ENCODE measurements around the gene SSPN. TPM values are rescaled to one million over a fixed set of nuclear protein-coding genes. Genes with fewer than 3 reads are reported as not detected.

Gene SSPN
- total RNA-seq, 4 donors from 2014 or later = 35.9 to 65.4 (median 53.3) TPM

- H3K4me3 ChIP-seq = no peak overlapping the region
- H3K4me1 ChIP-seq = peaks cover 6 to 37% (median 14%) of the 10 kb centered on the region in 3 donors
- H3K27me3 ChIP-seq = no peaks in the 10 kb centered on the region
- TF ChIP-seq CTCF (IDR thresholded peaks at IDR 0.05) = no peak
- TF ChIP-seq POLR2AphosphoS5 (IDR thresholded peaks at IDR 0.05) = no peak
- no peak for TF ChIP-seq EP300 (IDR thresholded peaks at IDR 0.05)
- TF ChIP-seq POLR2A (IDR thresholded peaks at IDR 0.05) = no peak
- no peak for ATAC-seq
- H3K36me3 ChIP-seq = no peaks in the 10 kb centered on the region
- H3K27ac ChIP-seq = peak overlapping the region in 3 of 4 donors; percentile 20 to 67 (median 42)
- no peaks in the 10 kb centered on the region for H3K9me3 ChIP-seq
- 54 to 86% methylated on average over 2 of the region's 2 CpGs for WGBS, 2 donors (ENCODE audit: low coverage in 1 of 2)
These were observed 42.8 kb upstream of the SSPN start for GRCh38 chr12:26152507-26153102.

- Histone ChIP-seq H3K9me3 (no peaks in the 10 kb centered on the region), H3K27me3 (no peaks in the 10 kb centered on the region), H3K27ac (peak overlapping the region; percentile 42 to 67 (median 54)), H3K36me3 (no peaks in the 10 kb centered on the region), H3K4me3 (no peak overlapping the region), H3K4me1 (peaks cover 6 to 37% (median 14%) of the 10 kb centered on the region in 3 donors)
- ATAC-seq = peak; percentile 85
- TF ChIP-seq CTCF (IDR thresholded peaks at IDR 0.05) (peak in 2 of 4 experiments; percentile 15 to 22), POLR2AphosphoS5 (IDR thresholded peaks at IDR 0.05) (peak; percentile 98), POLR2A (IDR thresholded peaks at IDR 0.05) (no peak)
- 34 to 41% methylated on average over 4 to 5 of the region's 5 CpGs for WGBS, 2 donors (ENCODE audit: low coverage in 1 of 2)
These were observed 41.8 kb upstream of the SSPN start for GRCh38 chr12:26153421-26154154.

- ATAC-seq = no peak
- Histone ChIP-seq H3K27me3 (no peaks in the 10 kb centered on the region), H3K4me3 (no peak overlapping the region), H3K4me1 (peaks cover 5 to 25% (median 5%) of the 10 kb centered on the region in 3 donors), H3K9me3 (no peaks in the 10 kb centered on the region), H3K36me3 (no peaks in the 10 kb centered on the region), H3K27ac (no peak overlapping the region)
- 78 to 85% methylated on average over 15 to 17 of the region's 17 CpGs for WGBS, 2 donors (ENCODE audit: low coverage in 1 of 2)
- TF ChIP-seq POLR2AphosphoS5 (IDR thresholded peaks at IDR 0.05) (no peak), EP300 (IDR thresholded peaks at IDR 0.05) (no peak), POLR2A (IDR thresholded peaks at IDR 0.05) (no peak), CTCF (IDR thresholded peaks at IDR 0.05) (no peak)
These were observed 39.0 kb upstream of the SSPN start for GRCh38 chr12:26156201-26156871.

- no peak for ATAC-seq
- no peak overlapping the region for H3K27ac ChIP-seq
- H3K9me3 ChIP-seq = no peaks in the 10 kb centered on the region
- TF ChIP-seq EP300 (IDR thresholded peaks at IDR 0.05) = no peak
- TF ChIP-seq POLR2AphosphoS5 (IDR thresholded peaks at IDR 0.05) = no peak
- TF ChIP-seq POLR2A (IDR thresholded peaks at IDR 0.05) = no peak
- TF ChIP-seq CTCF (IDR thresholded peaks at IDR 0.05) = no peak
- no peak overlapping the region for H3K4me3 ChIP-seq
- H3K27me3 ChIP-seq = no peaks in the 10 kb centered on the region
- 67 to 73% methylated on average over 3 of the region's 3 CpGs for WGBS, 2 donors (ENCODE audit: low coverage in 1 of 2)
- H3K36me3 ChIP-seq = no peaks in the 10 kb centered on the region
- peaks cover 3 to 19% (median 4%) of the 10 kb centered on the region in 3 donors for H3K4me1 ChIP-seq
These were observed 38.4 kb upstream of the SSPN start for GRCh38 chr12:26157001-26157400.
